Uterus (tissue), 2 donors: Measurements from ENCODE around the gene ZNF865.

ENCODE experiments used
- POLR2A ChIP-seq, 2 donors: fragments of 450-650 bp; IDR thresholded peaks; one replicate each; pipeline ENCODE4 v1.6.1; 2016; ENCODE audit warnings: antibody characterized with exemption in 2 of 2, mild to moderate bottlenecking in 1 of 2, moderate library complexity in 1 of 2
- TF ChIP-seq, protein P1 (sequence below), 4 experiments: fragments of 200-600 bp in 2 of 4; fragments of 450-650 bp in 2 of 4; sonication (generic) in 2 of 4; IDR thresholded peaks; one replicate each; pipeline ENCODE4 v1.5.1; 2016 to 2019; ENCODE audit warnings: antibody characterized with exemption in 4 of 4, mild to moderate bottlenecking in 2 of 4, moderate library complexity in 1 of 4

GRCh38 chr19:55598719-55599467 is 6.6 kb upstream of the ZNF865 start:
- TF ChIP-seq, protein P1, sequence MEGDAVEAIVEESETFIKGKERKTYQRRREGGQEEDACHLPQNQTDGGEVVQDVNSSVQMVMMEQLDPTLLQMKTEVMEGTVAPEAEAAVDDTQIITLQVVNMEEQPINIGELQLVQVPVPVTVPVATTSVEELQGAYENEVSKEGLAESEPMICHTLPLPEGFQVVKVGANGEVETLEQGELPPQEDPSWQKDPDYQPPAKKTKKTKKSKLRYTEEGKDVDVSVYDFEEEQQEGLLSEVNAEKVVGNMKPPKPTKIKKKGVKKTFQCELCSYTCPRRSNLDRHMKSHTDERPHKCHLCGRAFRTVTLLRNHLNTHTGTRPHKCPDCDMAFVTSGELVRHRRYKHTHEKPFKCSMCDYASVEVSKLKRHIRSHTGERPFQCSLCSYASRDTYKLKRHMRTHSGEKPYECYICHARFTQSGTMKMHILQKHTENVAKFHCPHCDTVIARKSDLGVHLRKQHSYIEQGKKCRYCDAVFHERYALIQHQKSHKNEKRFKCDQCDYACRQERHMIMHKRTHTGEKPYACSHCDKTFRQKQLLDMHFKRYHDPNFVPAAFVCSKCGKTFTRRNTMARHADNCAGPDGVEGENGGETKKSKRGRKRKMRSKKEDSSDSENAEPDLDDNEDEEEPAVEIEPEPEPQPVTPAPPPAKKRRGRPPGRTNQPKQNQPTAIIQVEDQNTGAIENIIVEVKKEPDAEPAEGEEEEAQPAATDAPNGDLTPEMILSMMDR (IDR thresholded peaks at IDR 0.05) = no peak
- peak in 1 of 2 donors; percentile 50 for TF ChIP-seq POLR2A (IDR thresholded peaks at IDR 0.05)
